GM21786 (cell line): Measurements from ENCODE around the gene KRAS.
A peak's percentile ranks its signal among the peaks of the same experiment; 100 is the strongest.

ENCODE experiments used
- ATAC-seq: cut with Tn5 transposase; IDR thresholded peaks from one replicate; pipeline ENCODE4 v1.9.1; 2021; ENCODE audit not compliant: unreplicated experiment

Gene KRAS

GRCh38 chr12:25250744-25251730, at the start of gene KRAS:
KRAS (minus strand) TSS chr12:25250929.
- ATAC-seq = peak; percentile 75

- no peak for ATAC-seq
Observed at GRCh38 chr12:25296381-25296780, 45.7 kb upstream of the KRAS start.

GRCh38 chr12:25295361-25295760, 44.6 kb upstream of the KRAS start:
- ATAC-seq = no peak

GRCh38 chr12:25293653-25294052, 42.9 kb upstream of the KRAS start:
- ATAC-seq = no peak

GRCh38 chr12:25292810-25293221, 42.1 kb upstream of the KRAS start:
- ATAC-seq = peak; percentile 58

- ATAC-seq = no peak
Observed at GRCh38 chr12:25287610-25288009, 36.9 kb upstream of the KRAS start.

GRCh38 chr12:25286837-25287236, 36.1 kb upstream of the KRAS start:
- no peak for ATAC-seq

- ATAC-seq = no peak
Observed at GRCh38 chr12:25284024-25284423, 33.3 kb upstream of the KRAS start.

GRCh38 chr12:25283006-25283405, 32.3 kb upstream of the KRAS start:
- ATAC-seq = no peak

- no peak for ATAC-seq
Observed at GRCh38 chr12:25280082-25280481, 29.4 kb upstream of the KRAS start.

GRCh38 chr12:25278269-25278668, 27.5 kb upstream of the KRAS start:
- ATAC-seq = no peak

GRCh38 chr12:25276199-25276937, 25.6 kb upstream of the KRAS start:
- ATAC-seq = no peak

- no peak for ATAC-seq
Observed at GRCh38 chr12:25271486-25272098, 20.9 kb upstream of the KRAS start.

- peak; percentile 85 for ATAC-seq
Observed at GRCh38 chr12:25269701-25270100, 19.0 kb upstream of the KRAS start.

GRCh38 chr12:25266497-25266896, 15.8 kb upstream of the KRAS start:
- ATAC-seq = no peak

- no peak for ATAC-seq
Observed at GRCh38 chr12:25264862-25265261, 14.1 kb upstream of the KRAS start.

GRCh38 chr12:25264114-25264513, 13.4 kb upstream of the KRAS start:
- peak; percentile 12 for ATAC-seq

GRCh38 chr12:25263594-25263993, 12.9 kb upstream of the KRAS start:
- peak; percentile 68 for ATAC-seq

- no peak for ATAC-seq
Observed at GRCh38 chr12:25262389-25263074, 11.8 kb upstream of the KRAS start.

GRCh38 chr12:25257590-25258324, 7.0 kb upstream of the KRAS start:
- ATAC-seq = no peak
